HG02970 (cell line): Measurements from ENCODE around the gene SERPINE1.

Source experiments
- ATAC-seq: cut with Tn5 transposase; IDR thresholded peaks from one replicate; pipeline ENCODE4 v1.9.1; 2021; ENCODE audit warnings: mild to moderate bottlenecking, moderate library complexity, moderate number of reproducible peaks; ENCODE audit not compliant: unreplicated experiment, low FRiP score

SERPINE1 gene

GRCh38 chr7:101151908-101152651 lies 25.2 kb downstream of the SERPINE1 start:
- ATAC-seq, result no peak

GRCh38 chr7:101153969-101154692 lies 27.2 kb downstream of the SERPINE1 start, which contains the start of gene AP1S1:
AP1S1 (plus strand) TSS chr7:101154476; CDS start chr7:101154515, 39 bp downstream.
- peak; percentile 78 for ATAC-seq

- ATAC-seq, result peak; percentile 10
Measured at GRCh38 chr7:101154693-101155102, 27.8 kb downstream of the SERPINE1 start.

- ATAC-seq, result no peak
Measured at GRCh38 chr7:101155303-101155702, 28.4 kb downstream of the SERPINE1 start.

- ATAC-seq, result no peak
Measured at GRCh38 chr7:101156277-101156676, 29.4 kb downstream of the SERPINE1 start.

GRCh38 chr7:101156866-101157589 lies 30.1 kb downstream of the SERPINE1 start:
- no peak for ATAC-seq

- no peak for ATAC-seq
Measured at GRCh38 chr7:101159696-101160674, 33.1 kb downstream of the SERPINE1 start.

- no peak for ATAC-seq
Measured at GRCh38 chr7:101160910-101161309, 34.0 kb downstream of the SERPINE1 start.

GRCh38 chr7:101161692-101162471 lies 35.0 kb downstream of the SERPINE1 start:
- ATAC-seq, result no peak

- ATAC-seq, result no peak
Measured at GRCh38 chr7:101162551-101163278, 35.8 kb downstream of the SERPINE1 start.

GRCh38 chr7:101163279-101164070 lies 36.6 kb downstream of the SERPINE1 start:
- ATAC-seq, result no peak

GRCh38 chr7:101164071-101164840 lies 37.4 kb downstream of the SERPINE1 start:
- no peak for ATAC-seq

GRCh38 chr7:101165075-101165957 lies 38.4 kb downstream of the SERPINE1 start, which contains the start of gene VGF:
VGF (minus strand) TSS chr7:101165569; CDS start chr7:101164843, 726 bp downstream.
- peak; percentile 76 for ATAC-seq

- no peak for ATAC-seq
Measured at GRCh38 chr7:101165958-101166647, 39.2 kb downstream of the SERPINE1 start.

- no peak for ATAC-seq
Measured at GRCh38 chr7:101166648-101166908, 39.7 kb downstream of the SERPINE1 start.
